IMR-90 (cell line): ENCODE data around the gene DDX24.

ENCODE experiments used
- BHLHE40 ChIP-seq: fragments of 150-350 bp; IDR thresholded peaks from 2 replicates; pipeline ENCODE4 v1.6.1; 2016; ENCODE audit warnings: mild to moderate bottlenecking, low read depth, low read length
- FOS ChIP-seq: fragments of 150-350 bp; IDR thresholded peaks from 2 replicates; pipeline ENCODE4 v1.6.1; 2016; ENCODE audit warnings: low read depth, low read length
- MAZ ChIP-seq: IDR thresholded peaks from 2 replicates; pipeline ENCODE4 v1.6.1; 2012; ENCODE audit warnings: low read depth, mild to moderate bottlenecking, low read length, improper control_type of control experiment, moderate library complexity, borderline replicate concordance
- MXI1 ChIP-seq: IDR thresholded peaks from 2 replicates; pipeline ENCODE4 v1.6.1; 2012; ENCODE audit warnings: low read depth, mild to moderate bottlenecking, low read length, moderate library complexity, borderline replicate concordance
- NFE2L2 ChIP-seq: fragments of 150-350 bp; IDR thresholded peaks from 2 replicates; pipeline ENCODE4 v1.6.1; 2016; ENCODE audit warnings: low read depth, mild to moderate bottlenecking, low read length
- POLR2A ChIP-seq: IDR thresholded peaks from 2 replicates; pipeline ENCODE4 v1.6.1; 2012; ENCODE audit warnings: mild to moderate bottlenecking, low read depth, low read length
- RFX5 ChIP-seq: IDR thresholded peaks from 2 replicates; pipeline ENCODE4 v1.8.0; 2012; ENCODE audit warnings: low read depth, mild to moderate bottlenecking, low read length, moderate library complexity
- TF ChIP-seq, protein P1 (sequence below): conservative IDR thresholded peaks from 2 replicates; pipeline ENCODE4 v1.5.1; 2012; ENCODE audit warnings: mild to moderate bottlenecking, low read depth, low read length, improper control_type of control experiment
- TF ChIP-seq, protein P2 (sequence below): fragments of 150-350 bp; IDR thresholded peaks from 2 replicates; pipeline ENCODE4 v1.6.1; 2016; ENCODE audit warnings: low read depth, mild to moderate bottlenecking, low read length, moderate library complexity, borderline replicate concordance

GRCh38 chr14:94113073-94113472 is 32.1 kb upstream of the DDX24 start:
- TF ChIP-seq POLR2A (no peak), MXI1 (no peak), BHLHE40 (no peak), RFX5 (no peak), MAZ (no peak), NFE2L2 (no peak), FOS (no peak)
- TF ChIP-seq, protein P1, sequence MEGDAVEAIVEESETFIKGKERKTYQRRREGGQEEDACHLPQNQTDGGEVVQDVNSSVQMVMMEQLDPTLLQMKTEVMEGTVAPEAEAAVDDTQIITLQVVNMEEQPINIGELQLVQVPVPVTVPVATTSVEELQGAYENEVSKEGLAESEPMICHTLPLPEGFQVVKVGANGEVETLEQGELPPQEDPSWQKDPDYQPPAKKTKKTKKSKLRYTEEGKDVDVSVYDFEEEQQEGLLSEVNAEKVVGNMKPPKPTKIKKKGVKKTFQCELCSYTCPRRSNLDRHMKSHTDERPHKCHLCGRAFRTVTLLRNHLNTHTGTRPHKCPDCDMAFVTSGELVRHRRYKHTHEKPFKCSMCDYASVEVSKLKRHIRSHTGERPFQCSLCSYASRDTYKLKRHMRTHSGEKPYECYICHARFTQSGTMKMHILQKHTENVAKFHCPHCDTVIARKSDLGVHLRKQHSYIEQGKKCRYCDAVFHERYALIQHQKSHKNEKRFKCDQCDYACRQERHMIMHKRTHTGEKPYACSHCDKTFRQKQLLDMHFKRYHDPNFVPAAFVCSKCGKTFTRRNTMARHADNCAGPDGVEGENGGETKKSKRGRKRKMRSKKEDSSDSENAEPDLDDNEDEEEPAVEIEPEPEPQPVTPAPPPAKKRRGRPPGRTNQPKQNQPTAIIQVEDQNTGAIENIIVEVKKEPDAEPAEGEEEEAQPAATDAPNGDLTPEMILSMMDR: no peak
- TF ChIP-seq, protein P2, sequence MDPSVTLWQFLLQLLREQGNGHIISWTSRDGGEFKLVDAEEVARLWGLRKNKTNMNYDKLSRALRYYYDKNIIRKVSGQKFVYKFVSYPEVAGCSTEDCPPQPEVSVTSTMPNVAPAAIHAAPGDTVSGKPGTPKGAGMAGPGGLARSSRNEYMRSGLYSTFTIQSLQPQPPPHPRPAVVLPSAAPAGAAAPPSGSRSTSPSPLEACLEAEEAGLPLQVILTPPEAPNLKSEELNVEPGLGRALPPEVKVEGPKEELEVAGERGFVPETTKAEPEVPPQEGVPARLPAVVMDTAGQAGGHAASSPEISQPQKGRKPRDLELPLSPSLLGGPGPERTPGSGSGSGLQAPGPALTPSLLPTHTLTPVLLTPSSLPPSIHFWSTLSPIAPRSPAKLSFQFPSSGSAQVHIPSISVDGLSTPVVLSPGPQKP: no peak
